H1 (cell line): Measurements from ENCODE around the gene ZSCAN25. TPM values are rescaled to one million over a fixed set of nuclear protein-coding genes. Genes with fewer than 3 reads are reported as not detected.

ENCODE experiments used
- GABPA ChIP-seq: IDR thresholded peaks from 2 replicates; pipeline ENCODE4 v1.6.1; 2011; ENCODE audit warnings: mild to moderate bottlenecking, low read length, moderate library complexity, borderline replicate concordance; ENCODE audit not compliant: insufficient read depth
- HDAC6 ChIP-seq: IDR thresholded peaks from one replicate; pipeline ENCODE4 v1.7.1; 2012; ENCODE audit warnings: low read depth, mild to moderate bottlenecking, inconsistent platforms, low read length, moderate library complexity
- KDM5A ChIP-seq: fragments of 200-600 bp; IDR thresholded peaks from 2 replicates; pipeline ENCODE4 v1.7.1; 2012; ENCODE audit warnings: mild to moderate bottlenecking, low read length, inconsistent platforms, mixed read lengths
- polyA plus RNA-seq, 7 experiments: library from polyadenylated mRNA; depleted of rRNA in 3 of 7; stranded (reverse) in 5 of 7; unstranded in 2 of 7; fragments of >200 nt in 5 of 7; fragments of 200-250 nt in 2 of 7; gene quantifications; 1 replicate in 5 of 7; 2 replicates in 1 of 7; 4 replicates in 1 of 7; pipeline versions ENCODE4 v1.2.1 to v1.2.3, GENCODE V29; 2011 to 2013; ENCODE audit warnings: missing spikeins in 2 of 7, mixed read lengths in 2 of 7
- total RNA-seq: library from RNA; stranded (reverse); fragmentation: NEBNext Ultra II Directional; extraction: Animal tissue kit (Norgen Biotek cat#: 25700); gene quantifications from 2 replicates; pipeline ENCODE4 v1.2.1, GENCODE V29; 2021

Gene ZSCAN25
- total and polyA plus RNA-seq, 2 of the 8 experiments (the other 6 are each of a cell fraction or from before 2014, with no cell fraction given): 10.1 to 18.6 TPM

DNA sequence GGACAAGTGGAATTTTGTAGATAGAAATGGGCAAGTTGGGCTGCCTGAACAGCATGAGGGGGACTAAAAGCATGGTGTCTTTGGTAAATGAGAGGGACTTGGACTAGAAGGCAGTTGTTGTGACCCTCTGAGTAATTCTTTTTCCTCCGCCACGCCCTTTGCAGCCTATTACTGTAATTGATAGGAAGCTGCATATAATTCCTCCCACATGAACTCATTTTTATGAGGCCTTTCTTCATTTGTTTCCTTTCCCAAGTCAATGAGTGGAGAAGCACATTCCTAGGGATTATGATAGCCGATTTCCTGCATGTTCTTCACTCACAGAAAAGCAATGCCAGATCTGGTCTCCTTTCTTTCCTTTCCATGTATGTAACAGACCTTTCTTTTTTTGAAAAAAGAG is 27.7 kb downstream of the ZSCAN25 start (continued):
- no peak for TF ChIP-seq GABPA
- TF ChIP-seq KDM5A: no peak
- no peak for TF ChIP-seq HDAC6
